ENCODE measurements around the gene LRRC56. TPM values are rescaled to one million over a fixed set of nuclear protein-coding genes. Genes with fewer than 3 reads are reported as not detected.
A peak's percentile ranks its signal among the peaks of the same experiment; 100 is the strongest.

The LRRC56 gene
- total RNA-seq, 1 donor from 2014 or later: 7.6 TPM

- TF ChIP-seq CTCF (IDR thresholded peaks at IDR 0.05): no peak
- H3K4me3 ChIP-seq: no peak overlapping the region
- H3K36me3 ChIP-seq: peaks cover 100% of the 10 kb centered on the region
- no peaks in the 10 kb centered on the region for H3K9me3 ChIP-seq
- ATAC-seq (no peak), DNase-seq (no peak)
- H3K27ac ChIP-seq: no peak overlapping the region
- H3K4me1 ChIP-seq: no peaks in the 10 kb centered on the region
- intact Hi-C loops (cut with DNase I): no loop called here
- H3K27me3 ChIP-seq (ENCODE audit: low read depth): no peaks in the 10 kb centered on the region
Measured at GRCh38 chr11:598005-598680, 60.8 kb downstream of the LRRC56 start.

- intact Hi-C loops (cut with DNase I): no loop called here
- TF ChIP-seq CTCF (IDR thresholded peaks at IDR 0.05): no peak
- H3K36me3 ChIP-seq: peaks cover 100% of the 10 kb centered on the region
Measured at GRCh38 chr11:601573-602245, 64.4 kb downstream of the LRRC56 start.

GRCh38 chr11:603154-603553, 65.8 kb downstream of the LRRC56 start:
- Histone ChIP-seq H3K4me1 (no peaks in the 10 kb centered on the region), H3K9me3 (no peaks in the 10 kb centered on the region), H3K36me3 (peaks cover 100% of the 10 kb centered on the region), H3K27ac (no peak overlapping the region), H3K27me3 (ENCODE audit: low read depth) (no peaks in the 10 kb centered on the region), H3K4me3 (no peak overlapping the region)
- no peak for ATAC-seq
- TF ChIP-seq CTCF (IDR thresholded peaks at IDR 0.05): no peak
- no peak for DNase-seq
- intact Hi-C loops (cut with DNase I): no loop called here

More at GRCh38 chr11:601573-602245, 64.4 kb downstream of the LRRC56 start:
- no peak for DNase-seq
- H3K4me3 ChIP-seq: no peak overlapping the region
- H3K9me3 ChIP-seq: no peaks in the 10 kb centered on the region
- H3K27ac ChIP-seq: no peak overlapping the region
- H3K27me3 ChIP-seq (ENCODE audit: low read depth): no peaks in the 10 kb centered on the region
- ATAC-seq: no peak
- no peaks in the 10 kb centered on the region for H3K4me1 ChIP-seq

Small RNAs within 50 kb of the gene (microRNA-seq; reads per million reads assigned to microRNA genes)
- 215 reads per million, percentile 65 among the genes with 10 or more reads in this experiment for gene MIR210 (ENCODE audit: borderline number of aligned reads)

Other genes starting within 250 kb of the LRRC56 start
- 163 TPM for gene PGGHG, start 248.4 kb upstream of the LRRC56 start, total RNA-seq
- gene IFITM5, start 238.0 kb upstream of the LRRC56 start, total RNA-seq: not detected
- gene IFITM2, start 229.7 kb upstream of the LRRC56 start, total RNA-seq: 607 TPM
- gene IFITM1, start 223.5 kb upstream of the LRRC56 start, total RNA-seq: 128 TPM
- 767 TPM for gene IFITM3, start 216.7 kb upstream of the LRRC56 start, total RNA-seq
- 0.38 TPM for gene B4GALNT4, start 168.0 kb upstream of the LRRC56 start, total RNA-seq
- gene PKP3, start 143.3 kb upstream of the LRRC56 start, total RNA-seq: 23.1 TPM
- 91.8 TPM for gene SIGIRR, start 122.5 kb upstream of the LRRC56 start, total RNA-seq
- 21.6 TPM for gene ANO9, start 95.5 kb upstream of the LRRC56 start, total RNA-seq
- 32.9 TPM for gene PTDSS2, start 87.2 kb upstream of the LRRC56 start, total RNA-seq
- 237 TPM for gene RNH1, start 30.3 kb upstream of the LRRC56 start, total RNA-seq
- gene HRAS, start 2.0 kb upstream of the LRRC56 start, total RNA-seq: 36.3 TPM
- gene LMNTD2, start 23.2 kb downstream of the LRRC56 start, total RNA-seq: 6.0 TPM
- 71.5 TPM for gene RASSF7, start 23.4 kb downstream of the LRRC56 start, total RNA-seq
- 31.5 TPM for gene PHRF1, start 38.9 kb downstream of the LRRC56 start, total RNA-seq
- gene IRF7, start 78.4 kb downstream of the LRRC56 start, total RNA-seq: 84.8 TPM
- not detected for gene CDHR5, start 87.4 kb downstream of the LRRC56 start, total RNA-seq
- not detected for gene SCT, start 89.7 kb downstream of the LRRC56 start, total RNA-seq
- 1.3 TPM for gene DRD4, start 99.7 kb downstream of the LRRC56 start, total RNA-seq
- 32.0 TPM for gene DEAF1, start 157.7 kb downstream of the LRRC56 start, total RNA-seq
- gene TMEM80, start 158.3 kb downstream of the LRRC56 start, total RNA-seq: 33.9 TPM
- gene EPS8L2, start 168.7 kb downstream of the LRRC56 start, total RNA-seq: 156 TPM
- gene TALDO1, start 209.9 kb downstream of the LRRC56 start, total RNA-seq: 218 TPM
- gene GATD1, start 240.0 kb downstream of the LRRC56 start, total RNA-seq: 46.7 TPM